Measurements from ENCODE around the gene RNF8.

The RNF8 gene

DNA sequence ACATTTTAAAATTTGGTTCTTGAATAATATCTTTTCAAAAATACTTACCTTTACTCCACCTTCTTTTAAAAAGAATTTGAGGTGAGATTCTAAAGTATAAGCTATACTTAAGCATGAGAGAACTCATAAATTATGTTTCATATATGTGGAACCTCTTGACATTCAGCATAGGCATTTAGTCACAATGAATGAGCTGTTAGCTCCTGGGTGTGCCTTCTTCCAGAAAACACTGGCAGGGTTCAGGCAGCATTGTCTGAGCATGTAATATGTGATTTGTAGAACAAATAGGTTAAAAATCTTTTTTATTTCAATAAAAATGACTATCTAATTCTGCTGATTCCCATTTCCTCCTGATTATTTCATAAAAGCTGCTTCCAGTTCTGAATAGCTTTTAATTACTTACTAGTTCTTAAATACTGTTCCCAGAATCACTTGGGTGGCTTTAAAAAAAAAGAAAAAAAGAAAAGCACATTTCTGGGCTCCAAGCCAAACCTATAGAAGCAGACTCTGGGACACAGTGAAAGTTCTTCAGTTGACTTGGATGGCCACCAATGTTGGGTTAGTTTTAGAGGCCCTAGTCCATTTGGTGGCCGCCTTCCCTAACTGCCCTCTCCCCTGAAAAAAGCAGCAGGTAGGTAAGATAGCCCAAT, 20.2 kb downstream of the RNF8 start:
- H3K27ac ChIP-seq (ENCODE audit: insufficient read depth, low read depth, low read length, poor library complexity, severe bottlenecking) = no peak overlapping the region
- H3K4me3 ChIP-seq (ENCODE audit: insufficient read depth, low read depth, low read length) = no peak overlapping the region
- no peaks in the 10 kb centered on the region for H3K4me1 ChIP-seq (ENCODE audit: control insufficient read depth, insufficient read depth, low read length)
- WGBS, 2 experiments = 100% methylated on average over 1 of the region's 1 CpG
- no peaks in the 10 kb centered on the region for H3K9me3 ChIP-seq (ENCODE audit: control insufficient read depth, low read length)
- no peaks in the 10 kb centered on the region for H3K27me3 ChIP-seq (ENCODE audit: control insufficient read depth, insufficient read depth, low read length, poor library complexity, severe bottlenecking)
- peaks cover 16% of the 10 kb centered on the region for H3K36me3 ChIP-seq (ENCODE audit: control insufficient read depth, insufficient read depth, low read length)

DNA sequence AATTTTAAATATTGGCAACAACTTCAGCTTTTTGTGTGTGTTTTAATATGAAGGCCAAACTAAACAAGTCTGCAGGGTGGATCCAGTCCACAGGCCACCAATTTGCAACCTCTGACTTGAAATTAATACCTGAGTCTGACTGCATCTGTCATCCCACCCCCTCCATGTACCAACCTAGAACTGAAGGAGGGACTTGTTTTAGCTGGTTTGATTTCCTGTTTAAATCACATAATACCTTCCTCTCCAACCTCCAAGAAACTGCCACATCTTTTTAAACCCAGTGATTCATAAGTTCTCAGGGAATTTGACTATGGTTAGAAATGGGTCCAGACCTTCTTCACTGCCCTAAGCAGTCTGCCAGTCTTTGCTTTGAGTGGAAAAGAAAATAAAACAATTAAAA, 21.6 kb downstream of the RNF8 start:
- H3K4me3 ChIP-seq (ENCODE audit: insufficient read depth, low read depth, low read length) = no peak overlapping the region
- no peaks in the 10 kb centered on the region for H3K27me3 ChIP-seq (ENCODE audit: control insufficient read depth, insufficient read depth, low read length, poor library complexity, severe bottlenecking)
- no peaks in the 10 kb centered on the region for H3K4me1 ChIP-seq (ENCODE audit: control insufficient read depth, insufficient read depth, low read length)
- H3K27ac ChIP-seq (ENCODE audit: insufficient read depth, low read depth, low read length, poor library complexity, severe bottlenecking) = no peak overlapping the region
- H3K9me3 ChIP-seq (ENCODE audit: control insufficient read depth, low read length) = no peaks in the 10 kb centered on the region
- peaks cover 11% of the 10 kb centered on the region for H3K36me3 ChIP-seq (ENCODE audit: control insufficient read depth, insufficient read depth, low read length)

- no peaks in the 10 kb centered on the region for H3K4me1 ChIP-seq (ENCODE audit: control insufficient read depth, insufficient read depth, low read length)
- H3K4me3 ChIP-seq (ENCODE audit: insufficient read depth, low read depth, low read length) = no peak overlapping the region
- H3K27ac ChIP-seq (ENCODE audit: insufficient read depth, low read depth, low read length, poor library complexity, severe bottlenecking) = no peak overlapping the region
- no peaks in the 10 kb centered on the region for H3K9me3 ChIP-seq (ENCODE audit: control insufficient read depth, low read length)
- 89 to 92% methylated on average over 3 to 4 of the region's 4 CpGs for WGBS, 2 experiments
- peaks cover 11% of the 10 kb centered on the region for H3K36me3 ChIP-seq (ENCODE audit: control insufficient read depth, insufficient read depth, low read length)
- H3K27me3 ChIP-seq (ENCODE audit: control insufficient read depth, insufficient read depth, low read length, poor library complexity, severe bottlenecking) = no peaks in the 10 kb centered on the region
Measured at GRCh38 chr6:37376078-37376743, 22.4 kb downstream of the RNF8 start.

DNA sequence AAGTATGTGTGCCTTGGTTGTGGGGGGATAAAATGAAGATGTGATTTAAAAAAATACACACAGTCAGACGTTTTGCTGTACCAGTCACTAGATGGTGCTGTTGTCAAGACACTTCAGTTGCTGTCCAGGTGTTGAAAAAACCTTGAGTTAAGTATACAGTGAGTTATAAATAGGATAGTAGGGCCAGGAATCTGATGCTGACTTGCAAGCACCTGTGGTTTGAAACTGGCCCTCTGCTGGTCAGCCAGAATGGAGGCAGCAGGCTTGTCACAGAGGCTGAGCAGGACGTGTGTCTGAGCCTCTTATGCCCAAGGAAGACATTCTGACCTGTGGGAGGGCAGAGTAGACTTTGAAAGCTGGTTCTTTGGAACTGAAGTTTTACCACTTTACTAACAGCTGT, 27.8 kb downstream of the RNF8 start:
- no peaks in the 10 kb centered on the region for H3K9me3 ChIP-seq (ENCODE audit: control insufficient read depth, low read length)
- H3K4me3 ChIP-seq (ENCODE audit: insufficient read depth, low read depth, low read length) = no peak overlapping the region
- H3K4me1 ChIP-seq (ENCODE audit: control insufficient read depth, insufficient read depth, low read length) = no peaks in the 10 kb centered on the region
- H3K27ac ChIP-seq (ENCODE audit: insufficient read depth, low read depth, low read length, poor library complexity, severe bottlenecking) = no peak overlapping the region
- H3K36me3 ChIP-seq (ENCODE audit: control insufficient read depth, insufficient read depth, low read length) = peaks cover 17% of the 10 kb centered on the region
- WGBS, 2 experiments = 40 to 47% methylated on average over 2 of the region's 2 CpGs
- H3K27me3 ChIP-seq (ENCODE audit: control insufficient read depth, insufficient read depth, low read length, poor library complexity, severe bottlenecking) = no peaks in the 10 kb centered on the region

GRCh38 chr6:37382994-37383765, 29.4 kb downstream of the RNF8 start:
- Histone ChIP-seq H3K36me3 (ENCODE audit: control insufficient read depth, insufficient read depth, low read length) (peaks cover 12% of the 10 kb centered on the region), H3K4me3 (ENCODE audit: insufficient read depth, low read depth, low read length) (no peak overlapping the region), H3K27me3 (ENCODE audit: control insufficient read depth, insufficient read depth, low read length, poor library complexity, severe bottlenecking) (no peaks in the 10 kb centered on the region), H3K9me3 (ENCODE audit: control insufficient read depth, low read length) (no peaks in the 10 kb centered on the region), H3K4me1 (ENCODE audit: control insufficient read depth, insufficient read depth, low read length) (no peaks in the 10 kb centered on the region), H3K27ac (ENCODE audit: insufficient read depth, low read depth, low read length, poor library complexity, severe bottlenecking) (no peak overlapping the region)
- 85 to 87% methylated on average over 1 of the region's 1 CpG for WGBS, 2 experiments

DNA sequence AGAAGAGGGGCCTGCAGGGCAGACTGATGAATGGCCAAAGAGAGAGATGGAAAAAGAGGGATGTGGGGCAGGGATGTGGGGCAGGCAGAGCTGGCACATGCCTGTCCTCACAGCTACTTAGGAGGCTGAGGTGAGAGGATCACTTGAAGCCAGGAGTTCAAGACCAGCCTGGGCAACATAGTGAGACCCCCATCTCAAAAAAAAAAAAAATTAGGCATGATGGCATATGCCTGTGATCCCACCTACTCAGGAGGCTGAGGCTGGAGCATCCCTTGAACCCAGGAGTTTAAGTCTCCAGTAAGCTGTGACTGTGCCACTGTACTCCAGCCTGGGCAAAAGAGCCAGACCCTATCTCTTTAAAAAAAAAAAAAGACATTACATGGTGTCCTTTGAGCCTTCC, 34.8 kb downstream of the RNF8 start:
- H3K27ac ChIP-seq (ENCODE audit: insufficient read depth, low read depth, low read length, poor library complexity, severe bottlenecking) = no peak overlapping the region
- peaks cover 26% of the 10 kb centered on the region for H3K36me3 ChIP-seq (ENCODE audit: control insufficient read depth, insufficient read depth, low read length)

DNA sequence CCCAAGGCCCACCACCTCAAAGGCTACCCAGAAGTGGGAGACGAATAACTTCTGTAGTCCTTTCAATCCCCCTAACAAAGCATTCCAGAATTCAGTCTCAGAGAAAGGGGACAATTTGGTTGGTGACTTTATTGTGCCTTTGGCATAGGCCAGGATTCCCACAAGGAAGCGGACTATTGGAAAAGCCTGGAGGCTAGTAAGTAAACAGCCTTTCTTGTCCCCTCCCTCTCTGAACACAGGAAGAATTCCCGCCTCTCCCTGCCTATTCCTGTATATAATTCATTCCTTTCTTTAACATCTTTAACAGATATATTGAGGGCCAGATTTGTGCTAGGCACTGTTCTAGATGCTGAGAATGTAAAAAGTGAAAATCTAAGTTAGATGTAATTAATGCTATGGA, 36.1 kb downstream of the RNF8 start:
- WGBS, 2 experiments = 90% methylated on average over 2 to 3 of the region's 3 CpGs
- peaks cover 26% of the 10 kb centered on the region for H3K36me3 ChIP-seq (ENCODE audit: control insufficient read depth, insufficient read depth, low read length)

More for the DNA sequence above, 34.8 kb downstream of the RNF8 start:
- H3K4me3 ChIP-seq (ENCODE audit: insufficient read depth, low read depth, low read length) = no peak overlapping the region
- H3K9me3 ChIP-seq (ENCODE audit: control insufficient read depth, low read length) = no peaks in the 10 kb centered on the region
- H3K4me1 ChIP-seq (ENCODE audit: control insufficient read depth, insufficient read depth, low read length) = no peaks in the 10 kb centered on the region
- no peaks in the 10 kb centered on the region for H3K27me3 ChIP-seq (ENCODE audit: control insufficient read depth, insufficient read depth, low read length, poor library complexity, severe bottlenecking)

DNA sequence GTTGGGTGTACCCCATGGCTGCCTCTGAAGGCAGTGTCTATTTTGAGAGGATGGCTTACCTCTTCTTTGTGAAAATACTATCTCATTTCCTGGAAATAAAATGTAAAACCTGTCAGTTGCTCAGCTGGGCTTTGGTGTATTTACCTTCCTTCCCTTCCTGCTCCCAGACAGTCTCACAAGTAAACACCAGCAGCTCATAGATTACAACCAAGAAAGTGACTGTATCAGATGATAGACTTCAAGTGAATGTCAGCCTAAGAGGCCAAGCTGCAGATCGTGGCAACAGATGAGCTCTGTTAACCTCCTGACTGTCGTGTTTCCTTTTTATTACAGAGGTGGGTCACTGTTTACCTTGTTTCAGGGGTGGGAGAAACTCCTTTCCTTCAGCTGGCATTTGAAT, 37.3 kb downstream of the RNF8 start:
- Histone ChIP-seq H3K36me3 (ENCODE audit: control insufficient read depth, insufficient read depth, low read length) (peaks cover 26% of the 10 kb centered on the region), H3K9me3 (ENCODE audit: control insufficient read depth, low read length) (no peaks in the 10 kb centered on the region), H3K4me1 (ENCODE audit: control insufficient read depth, insufficient read depth, low read length) (no peaks in the 10 kb centered on the region), H3K4me3 (ENCODE audit: insufficient read depth, low read depth, low read length) (no peak overlapping the region), H3K27me3 (ENCODE audit: control insufficient read depth, insufficient read depth, low read length, poor library complexity, severe bottlenecking) (no peaks in the 10 kb centered on the region), H3K27ac (ENCODE audit: insufficient read depth, low read depth, low read length, poor library complexity, severe bottlenecking) (no peak overlapping the region)
- WGBS, 2 experiments = 89 to 96% methylated on average over 2 of the region's 2 CpGs

More for the DNA sequence above, 36.1 kb downstream of the RNF8 start:
- no peak overlapping the region for H3K4me3 ChIP-seq (ENCODE audit: insufficient read depth, low read depth, low read length)
- no peaks in the 10 kb centered on the region for H3K4me1 ChIP-seq (ENCODE audit: control insufficient read depth, insufficient read depth, low read length)
- H3K9me3 ChIP-seq (ENCODE audit: control insufficient read depth, low read length) = no peaks in the 10 kb centered on the region
- H3K27ac ChIP-seq (ENCODE audit: insufficient read depth, low read depth, low read length, poor library complexity, severe bottlenecking) = no peak overlapping the region
- no peaks in the 10 kb centered on the region for H3K27me3 ChIP-seq (ENCODE audit: control insufficient read depth, insufficient read depth, low read length, poor library complexity, severe bottlenecking)

- Histone ChIP-seq H3K4me1 (ENCODE audit: control insufficient read depth, insufficient read depth, low read length) (no peaks in the 10 kb centered on the region), H3K27ac (ENCODE audit: insufficient read depth, low read depth, low read length, poor library complexity, severe bottlenecking) (no peak overlapping the region), H3K4me3 (ENCODE audit: insufficient read depth, low read depth, low read length) (no peak overlapping the region), H3K36me3 (ENCODE audit: control insufficient read depth, insufficient read depth, low read length) (peaks cover 26% of the 10 kb centered on the region), H3K27me3 (ENCODE audit: control insufficient read depth, insufficient read depth, low read length, poor library complexity, severe bottlenecking) (no peaks in the 10 kb centered on the region), H3K9me3 (ENCODE audit: control insufficient read depth, low read length) (no peaks in the 10 kb centered on the region)
- 92 to 100% methylated on average over 1 of the region's 1 CpG for WGBS, 2 experiments
Measured at GRCh38 chr6:37392821-37393220, 39.0 kb downstream of the RNF8 start.

DNA sequence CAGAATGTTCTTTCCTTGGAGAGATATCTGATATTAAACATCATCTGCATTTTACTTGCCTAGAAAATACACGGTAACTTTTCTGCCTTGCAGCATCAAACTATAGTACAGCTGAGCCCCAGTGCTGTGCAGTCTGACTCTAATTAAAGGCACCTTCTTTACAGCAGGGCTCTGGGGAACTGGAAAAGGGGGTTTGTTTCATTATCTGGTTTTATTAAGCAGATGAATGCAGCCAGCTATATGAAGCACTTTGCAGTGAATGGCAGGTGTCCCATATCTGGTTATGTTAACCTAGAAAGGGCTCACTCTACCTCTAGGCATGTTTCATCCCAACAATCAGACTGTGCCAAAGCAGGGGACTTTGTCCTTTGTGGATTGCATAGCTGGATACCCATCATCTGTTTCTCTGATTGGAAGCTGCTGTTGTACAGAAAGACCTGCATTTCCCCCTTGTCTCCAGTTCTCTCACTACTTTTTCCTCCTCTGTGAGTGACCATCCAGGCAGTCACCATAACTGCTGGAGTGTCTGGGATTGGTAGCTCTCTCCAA, 39.7 kb downstream of the RNF8 start:
- peaks cover 22% of the 10 kb centered on the region for H3K36me3 ChIP-seq (ENCODE audit: control insufficient read depth, insufficient read depth, low read length)
- no peak overlapping the region for H3K4me3 ChIP-seq (ENCODE audit: insufficient read depth, low read depth, low read length)
- H3K4me1 ChIP-seq (ENCODE audit: control insufficient read depth, insufficient read depth, low read length) = no peaks in the 10 kb centered on the region
- H3K27me3 ChIP-seq (ENCODE audit: control insufficient read depth, insufficient read depth, low read length, poor library complexity, severe bottlenecking) = no peaks in the 10 kb centered on the region
- no peak overlapping the region for H3K27ac ChIP-seq (ENCODE audit: insufficient read depth, low read depth, low read length, poor library complexity, severe bottlenecking)
- H3K9me3 ChIP-seq (ENCODE audit: control insufficient read depth, low read length) = no peaks in the 10 kb centered on the region
- 96 to 100% methylated on average over 1 of the region's 1 CpG for WGBS, 2 experiments
